ENCODE data around the gene TMEM132C.

TMEM132C gene

GRCh38 chr12:128286970-128287369, 20.0 kb downstream of the TMEM132C start:
- FAIRE-seq (no peak), DNase-seq (ENCODE audit: extremely low spot score, insufficient read length, low read depth) (no peak)

DNA sequence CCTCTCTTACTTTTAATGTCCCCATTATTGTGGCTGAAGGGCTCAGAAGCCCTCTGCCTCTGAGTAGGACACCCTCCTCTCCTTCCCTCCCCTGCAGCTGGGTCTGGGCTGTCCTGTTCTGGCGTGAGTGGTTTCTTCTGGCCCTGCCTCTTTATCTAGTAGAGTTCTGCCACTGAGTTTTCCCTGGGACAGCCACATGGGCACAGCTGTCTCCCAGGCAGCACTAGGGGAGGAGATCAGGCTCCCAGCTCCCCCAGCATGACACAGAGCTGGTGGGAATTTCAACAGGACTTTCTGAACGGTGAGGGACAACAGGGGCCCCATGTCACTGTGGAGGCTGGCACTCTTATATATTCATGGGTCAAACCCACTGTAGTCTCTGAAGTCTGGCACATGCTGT, 21.4 kb downstream of the TMEM132C start:
- DNase-seq (ENCODE audit: extremely low spot score, insufficient read length, low read depth) (no peak), FAIRE-seq (no peak)

GRCh38 chr12:128288896-128289295, 21.9 kb downstream of the TMEM132C start:
- DNase-seq (ENCODE audit: extremely low spot score, insufficient read length, low read depth) (no peak), FAIRE-seq (no peak)

DNA sequence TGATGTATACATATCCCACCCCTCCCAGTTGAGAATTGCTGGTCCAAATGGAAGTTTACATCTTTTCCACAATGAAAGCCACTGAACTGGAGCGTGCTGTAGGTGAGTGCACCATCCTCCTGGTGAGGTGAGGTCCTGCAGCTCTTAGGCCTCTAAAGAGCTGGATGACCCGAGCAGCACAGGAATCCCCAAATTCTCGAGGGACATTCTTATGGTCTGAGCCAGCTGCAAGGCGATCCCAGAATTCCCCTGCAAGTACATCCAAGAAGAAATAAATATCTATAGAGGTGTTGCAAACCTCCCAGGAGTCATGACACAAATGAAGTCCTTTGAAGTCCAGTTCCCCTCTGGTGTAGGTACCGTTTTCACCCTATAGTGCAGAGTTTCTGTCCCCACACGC, 24.0 kb downstream of the TMEM132C start:
- DNase-seq (ENCODE audit: extremely low spot score, insufficient read length, low read depth) (no peak), FAIRE-seq (no peak)

DNA sequence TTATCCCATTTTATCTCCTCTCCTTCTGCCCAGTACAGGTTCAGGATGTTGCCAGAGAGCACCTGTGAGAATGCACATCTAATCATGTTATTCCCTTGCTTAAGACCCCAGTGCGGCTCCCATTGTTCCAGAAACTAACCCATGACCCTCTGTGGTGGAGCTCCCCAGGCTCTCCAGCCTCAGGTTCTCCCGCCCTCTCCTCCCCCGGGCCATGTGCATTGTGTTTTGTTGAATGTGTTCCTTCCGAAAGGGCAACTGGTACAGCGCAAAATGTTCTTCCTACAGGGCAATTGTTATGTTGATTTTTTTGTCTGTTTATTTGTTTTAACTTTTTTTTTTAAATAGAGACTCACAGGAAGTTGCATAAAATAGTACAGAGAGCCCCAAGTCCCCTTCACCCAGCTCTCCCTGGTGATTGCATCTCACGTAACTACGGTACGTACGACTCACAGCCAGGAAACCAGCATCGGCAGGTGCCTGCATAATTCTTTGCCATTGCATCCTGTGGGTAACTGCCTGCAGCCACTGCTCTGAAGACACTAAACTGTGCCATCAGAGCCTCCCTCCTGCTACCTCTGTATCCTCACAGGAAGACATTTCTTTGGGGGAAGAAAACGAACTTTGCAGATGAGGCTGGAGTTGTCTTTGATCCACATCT, 31.2 kb downstream of the TMEM132C start:
- FAIRE-seq (no peak), DNase-seq (ENCODE audit: extremely low spot score, insufficient read length, low read depth) (no peak)

- DNase-seq (ENCODE audit: extremely low spot score, insufficient read length, low read depth) (no peak), FAIRE-seq (no peak)
Measured at GRCh38 chr12:128305336-128305892, 38.4 kb downstream of the TMEM132C start.

DNA sequence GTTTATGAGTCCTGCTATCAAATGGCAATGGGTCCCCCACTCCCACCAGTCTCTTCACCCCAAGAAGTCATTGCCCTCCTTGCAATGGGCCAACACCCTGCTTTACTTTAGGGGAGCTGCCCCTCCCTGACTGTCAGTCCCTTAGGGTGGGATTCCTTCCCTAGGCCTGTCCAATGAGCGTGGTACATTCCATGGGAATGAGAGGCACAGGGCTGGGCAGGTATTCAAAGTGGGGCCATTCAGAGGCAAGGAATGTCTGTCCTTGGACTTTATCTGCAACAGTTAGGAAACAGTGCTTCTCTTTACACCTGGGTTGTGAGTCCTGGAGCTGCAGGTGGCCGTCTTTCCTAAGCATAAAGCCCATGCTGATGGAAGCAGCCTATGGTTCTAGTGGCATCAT, 40.8 kb downstream of the TMEM132C start:
- no peak for FAIRE-seq
- no peak for DNase-seq (ENCODE audit: extremely low spot score, insufficient read length, low read depth)

- DNase-seq (ENCODE audit: extremely low spot score, insufficient read length, low read depth) (no peak), FAIRE-seq (no peak)
Measured at GRCh38 chr12:128312661-128313060, 45.7 kb downstream of the TMEM132C start.

DNA sequence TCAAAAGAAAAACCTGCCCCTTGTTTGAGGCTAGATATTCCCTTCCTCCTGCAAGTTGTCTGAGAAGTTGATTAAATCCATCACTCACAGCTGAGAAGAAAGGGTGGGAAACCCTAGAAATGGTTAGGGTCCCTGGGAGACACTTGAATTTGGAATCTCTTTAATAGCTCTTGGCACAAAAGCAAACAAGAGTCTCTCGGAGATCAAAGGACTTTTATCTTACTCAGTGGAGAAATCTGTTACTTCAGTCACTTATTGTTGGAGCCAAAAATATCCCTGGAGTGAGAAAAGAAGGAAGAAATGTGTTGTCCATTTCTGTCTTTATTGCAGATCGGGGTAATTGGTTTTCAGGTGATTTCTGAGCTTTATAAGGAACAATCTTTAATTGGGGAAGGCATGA, 47.0 kb downstream of the TMEM132C start:
- FAIRE-seq (no peak), DNase-seq (ENCODE audit: extremely low spot score, insufficient read length, low read depth) (no peak)

DNA sequence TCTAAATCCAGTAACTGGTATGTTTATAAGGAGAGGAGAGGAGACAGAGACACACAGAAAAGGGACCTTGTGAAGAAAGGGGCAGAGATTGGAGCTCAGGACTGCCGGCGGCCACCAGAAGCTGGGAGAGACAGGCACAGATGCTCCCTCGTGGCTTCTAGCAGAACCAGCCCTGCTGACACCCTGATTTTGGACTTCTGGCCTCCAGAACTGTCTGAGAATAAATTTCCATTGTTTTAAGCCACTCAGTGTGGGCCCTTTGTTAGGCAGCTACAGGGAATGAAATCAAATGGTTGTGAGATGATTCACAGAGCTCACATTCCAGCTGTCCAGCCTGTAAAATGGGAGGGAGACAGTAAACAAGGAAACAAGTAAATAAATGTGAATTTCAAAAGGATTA, 47.6 kb downstream of the TMEM132C start:
- DNase-seq (ENCODE audit: extremely low spot score, insufficient read length, low read depth) = no peak

DNA sequence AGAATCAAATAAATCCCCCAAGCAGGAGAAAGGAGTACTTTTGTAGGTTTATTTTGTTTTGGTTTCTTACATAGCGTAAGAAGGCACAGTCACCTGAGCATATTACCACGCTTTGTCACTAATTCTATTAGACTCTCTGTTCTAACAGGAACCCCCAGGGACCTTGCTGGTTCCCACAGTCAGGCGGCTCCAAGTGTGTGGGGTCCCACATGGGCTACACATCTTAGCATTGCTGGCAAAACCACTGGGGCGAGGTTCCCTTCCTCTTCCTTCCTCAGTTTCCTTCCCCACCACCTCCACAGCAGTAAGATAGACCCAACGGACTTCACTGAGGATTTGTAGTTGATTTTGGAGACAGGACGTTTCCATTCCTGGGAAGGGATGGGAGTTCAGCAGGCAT, 49.1 kb downstream of the TMEM132C start:
- FAIRE-seq (no peak), DNase-seq (ENCODE audit: extremely low spot score, insufficient read length, low read depth) (no peak)

More for the DNA sequence above, 47.6 kb downstream of the TMEM132C start:
- FAIRE-seq = no peak

GRCh38 chr12:128316973-128317526, 50.1 kb downstream of the TMEM132C start:
- FAIRE-seq (no peak), DNase-seq (ENCODE audit: extremely low spot score, insufficient read length, low read depth) (no peak)

GRCh38 chr12:128318341-128318740, 51.4 kb downstream of the TMEM132C start:
- DNase-seq (ENCODE audit: extremely low spot score, insufficient read length, low read depth) (no peak), FAIRE-seq (no peak)

GRCh38 chr12:128318946-128319345, 52.0 kb downstream of the TMEM132C start:
- FAIRE-seq = no peak

DNA sequence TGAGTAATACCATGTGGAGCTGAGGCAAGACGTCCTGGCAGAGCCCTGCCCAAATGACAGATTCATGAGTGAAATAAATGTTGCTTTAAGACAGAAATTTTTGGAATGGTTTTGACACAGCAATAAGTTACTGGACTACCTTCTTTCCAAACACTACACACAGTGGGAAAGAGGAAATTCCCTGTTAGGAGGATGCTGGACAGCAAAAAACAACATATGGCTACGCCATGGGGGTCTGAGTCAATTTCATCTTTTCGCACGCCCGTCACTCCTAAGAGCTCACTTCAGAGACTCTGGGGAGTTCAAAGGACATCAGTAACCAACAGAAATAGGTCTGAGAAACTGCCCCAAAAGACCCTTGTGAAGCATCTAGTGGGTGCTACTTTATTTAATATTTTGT, 55.4 kb downstream of the TMEM132C start:
- FAIRE-seq = no peak

More at GRCh38 chr12:128318946-128319345, 52.0 kb downstream of the TMEM132C start:
- DNase-seq (ENCODE audit: extremely low spot score, insufficient read length, low read depth) = no peak

DNA sequence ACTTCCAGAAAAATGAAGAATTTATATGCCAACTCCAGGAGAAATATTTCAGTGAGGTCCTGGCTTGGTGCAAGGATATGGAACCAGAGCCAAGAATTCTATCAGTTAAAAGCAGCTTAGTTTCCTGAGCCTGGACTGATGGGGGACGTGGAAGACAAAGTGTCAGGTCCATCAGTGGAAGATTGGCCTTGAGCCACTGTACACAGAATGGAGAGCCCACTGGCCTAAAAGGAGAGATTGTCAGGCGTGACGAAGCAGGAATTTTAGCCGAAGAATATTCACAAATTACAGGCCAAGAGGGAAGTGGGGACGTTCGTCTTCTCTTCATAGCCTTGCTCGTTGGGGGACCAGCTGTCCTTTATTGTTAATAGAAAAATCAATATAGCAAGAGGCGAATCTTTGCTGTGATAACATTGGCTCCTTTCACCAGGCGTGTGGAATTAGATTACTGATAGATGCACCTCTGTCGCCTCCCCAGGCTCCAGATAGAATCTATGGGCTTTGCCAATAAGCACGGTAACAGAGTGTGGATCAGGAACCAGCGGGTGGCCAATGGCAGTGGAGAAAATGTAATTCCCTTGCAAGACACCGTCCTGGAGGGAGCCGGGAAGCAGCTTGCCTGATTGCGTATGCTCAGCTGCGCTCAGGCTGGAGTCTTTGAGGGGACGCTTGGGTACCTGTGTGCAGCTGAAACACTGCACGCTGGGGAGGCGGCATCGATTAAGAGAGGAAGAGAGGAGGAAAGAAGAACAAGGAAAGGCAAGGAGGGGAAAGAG, 56.4 kb downstream of the TMEM132C start:
- no peak for FAIRE-seq
- no peak for DNase-seq (ENCODE audit: extremely low spot score, insufficient read length, low read depth)

More for the DNA sequence above, 55.4 kb downstream of the TMEM132C start:
- DNase-seq (ENCODE audit: extremely low spot score, insufficient read length, low read depth) = no peak

DNA sequence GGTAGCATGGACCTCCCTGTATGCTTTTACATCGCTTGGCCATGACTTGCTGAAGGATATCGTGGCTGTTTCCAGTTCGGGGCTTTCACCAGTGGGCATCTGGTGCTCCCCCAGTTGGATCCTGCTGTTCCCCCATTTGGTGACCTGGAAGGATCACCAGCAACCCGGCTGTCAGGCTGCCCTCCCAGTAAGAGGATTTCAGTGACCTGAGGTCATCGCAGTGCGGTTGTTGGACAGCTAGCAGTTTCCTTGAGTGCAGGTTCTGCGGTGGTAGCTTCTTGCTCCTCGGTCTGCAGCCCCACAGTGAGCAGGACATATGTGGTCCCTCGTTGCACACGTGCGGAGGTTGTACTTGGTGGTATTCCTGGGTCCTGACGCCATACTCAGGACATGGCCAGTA, 58.7 kb downstream of the TMEM132C start:
- DNase-seq (ENCODE audit: extremely low spot score, insufficient read length, low read depth) (no peak), FAIRE-seq (no peak)

GRCh38 chr12:128326406-128326805, 59.4 kb downstream of the TMEM132C start:
- DNase-seq (ENCODE audit: extremely low spot score, insufficient read length, low read depth) (no peak), FAIRE-seq (no peak)

- DNase-seq (ENCODE audit: extremely low spot score, insufficient read length, low read depth) (no peak), FAIRE-seq (no peak)
Measured at GRCh38 chr12:128328961-128329360, 62.0 kb downstream of the TMEM132C start.

- no peak for DNase-seq (ENCODE audit: extremely low spot score, insufficient read length, low read depth)
- FAIRE-seq = no peak
Measured at GRCh38 chr12:128336204-128337070, 69.5 kb downstream of the TMEM132C start.
